Neural progenitor cell (in vitro differentiated cells): ENCODE data around the gene FNDC4. TPM values are rescaled to one million over a fixed set of nuclear protein-coding genes. Genes with fewer than 3 reads are reported as not detected.

ENCODE experiments used
- DNase-seq: peaks from one replicate; pipeline ENCODE4 v3.0.0-alpha.2; 2016; ENCODE audit warnings: low spot score
- H2AFZ ChIP-seq: fragments of 200-600 bp; sonication (generic); replicated peaks from 2 replicates; pipeline ENCODE4 v1.6.1; 2016; ENCODE audit warnings: antibody characterized with exemption
- H3F3A ChIP-seq: fragments of 200-600 bp; sonication (generic); 2 replicates; pipeline ENCODE4 v1.6.1; 2016; ENCODE audit warnings: antibody characterized with exemption, low read depth
- H3K27ac ChIP-seq: fragments of 200-600 bp; sonication (generic); 2 replicates; pipeline ENCODE4 v1.5.1; 2016; ENCODE audit warnings: mild to moderate bottlenecking
- H3K27me3 ChIP-seq: fragments of 200-600 bp; sonication (generic); 2 replicates; pipeline ENCODE4 v1.6.1; 2016; ENCODE audit warnings: mild to moderate bottlenecking, moderate library complexity
- H3K36me3 ChIP-seq: fragments of 200-600 bp; sonication (generic); 2 replicates; pipeline ENCODE4 v1.5.1; 2016
- H3K4me1 ChIP-seq: fragments of 200-600 bp; sonication (generic); 2 replicates; pipeline ENCODE4 v1.6.1; 2016; ENCODE audit warnings: mixed run types
- H3K4me2 ChIP-seq: fragments of 200-600 bp; sonication (generic); 2 replicates; pipeline ENCODE4 v1.6.1; 2016
- H3K4me3 ChIP-seq: fragments of 200-600 bp; sonication (generic); 2 replicates; pipeline ENCODE4 v1.5.1; 2016
- H3K79me2 ChIP-seq: fragments of 200-600 bp; sonication (generic); 2 replicates; pipeline ENCODE4 v1.6.1; 2016; ENCODE audit warnings: low read depth
- H3K9ac ChIP-seq: fragments of 200-600 bp; sonication (generic); 2 replicates; pipeline ENCODE4 v1.6.1; 2016
- H3K9me3 ChIP-seq: fragments of 200-600 bp; sonication (generic); 2 replicates; pipeline ENCODE4 v1.5.1; 2016; ENCODE audit warnings: low read depth
- H4K20me1 ChIP-seq: fragments of 200-600 bp; sonication (generic); 2 replicates; pipeline ENCODE4 v1.6.1; 2016; ENCODE audit warnings: low read depth
- H3K27ac Mint-ChIP-seq: 3 replicates; pipeline ENCODE4 v1.8.0; 2021; ENCODE audit warnings: mixed read lengths
- H3K27me3 Mint-ChIP-seq: 2 replicates; pipeline ENCODE4 v1.8.0; 2022; ENCODE audit warnings: low read depth, mild to moderate bottlenecking, inconsistent platforms, moderate library complexity, mixed read lengths; ENCODE audit not compliant: insufficient read depth
- H3K36me3 Mint-ChIP-seq: 3 replicates; pipeline ENCODE4 v1.8.0; 2021; ENCODE audit warnings: mixed read lengths
- H3K4me1 Mint-ChIP-seq: 3 replicates; pipeline ENCODE4 v1.8.0; 2021; ENCODE audit warnings: mixed read lengths
- H3K4me3 Mint-ChIP-seq: 3 replicates; pipeline ENCODE4 v1.8.0; 2021; ENCODE audit warnings: mild to moderate bottlenecking, moderate library complexity, mixed read lengths
- H3K9me3 Mint-ChIP-seq: 3 replicates; pipeline ENCODE4 v1.8.0; 2020; ENCODE audit warnings: mixed read lengths
- EZH2 ChIP-seq: fragments of 200-600 bp; sonication (generic); IDR thresholded peaks from 2 replicates; pipeline ENCODE4 v1.6.1; 2017; ENCODE audit warnings: antibody characterized with exemption, mild to moderate bottlenecking, moderate library complexity
- EZH2phosphoT487 ChIP-seq: fragments of 200-600 bp; sonication (generic); IDR thresholded peaks from 2 replicates; pipeline ENCODE4 v1.6.1; 2017; ENCODE audit warnings: antibody characterized with exemption
- total RNA-seq: library from RNA; depleted of rRNA; stranded (reverse); fragments of >200 nt; gene quantifications from 2 replicates; pipeline ENCODE4 v1.2.3, GENCODE V29; 2015; ENCODE audit warnings: low replicate concordance
- TF ChIP-seq, protein P1 (sequence below): fragments of 200-600 bp; sonication (generic); IDR thresholded peaks from 2 replicates; pipeline ENCODE4 v1.5.1; 2017; ENCODE audit warnings: antibody characterized with exemption, mild to moderate bottlenecking

The FNDC4 gene
- total RNA-seq, 1 donor from 2014 or later = 6.2 TPM

DNA sequence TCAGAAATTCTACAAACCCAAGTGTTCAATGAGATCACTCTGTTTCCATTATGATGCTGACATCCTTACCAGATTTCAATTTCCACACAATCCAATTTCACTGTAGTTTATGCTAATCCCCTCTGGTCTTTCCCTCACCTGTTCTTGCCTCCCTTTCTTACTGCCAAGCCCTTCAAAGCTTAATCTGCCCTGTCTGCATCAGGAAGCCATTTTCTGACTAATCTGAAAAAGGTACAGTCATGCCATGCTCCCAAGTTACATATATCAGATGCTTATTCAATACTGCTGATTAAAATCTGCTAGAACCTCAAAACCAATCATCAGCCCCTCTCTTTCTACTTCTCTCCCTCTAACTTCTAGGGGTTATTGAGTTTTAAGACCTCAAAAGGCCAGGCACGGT, 43.9 kb downstream of the FNDC4 start:
- no peak overlapping the region for H3K27ac ChIP-seq
- no peak for TF ChIP-seq EZH2
- TF ChIP-seq, protein P1, sequence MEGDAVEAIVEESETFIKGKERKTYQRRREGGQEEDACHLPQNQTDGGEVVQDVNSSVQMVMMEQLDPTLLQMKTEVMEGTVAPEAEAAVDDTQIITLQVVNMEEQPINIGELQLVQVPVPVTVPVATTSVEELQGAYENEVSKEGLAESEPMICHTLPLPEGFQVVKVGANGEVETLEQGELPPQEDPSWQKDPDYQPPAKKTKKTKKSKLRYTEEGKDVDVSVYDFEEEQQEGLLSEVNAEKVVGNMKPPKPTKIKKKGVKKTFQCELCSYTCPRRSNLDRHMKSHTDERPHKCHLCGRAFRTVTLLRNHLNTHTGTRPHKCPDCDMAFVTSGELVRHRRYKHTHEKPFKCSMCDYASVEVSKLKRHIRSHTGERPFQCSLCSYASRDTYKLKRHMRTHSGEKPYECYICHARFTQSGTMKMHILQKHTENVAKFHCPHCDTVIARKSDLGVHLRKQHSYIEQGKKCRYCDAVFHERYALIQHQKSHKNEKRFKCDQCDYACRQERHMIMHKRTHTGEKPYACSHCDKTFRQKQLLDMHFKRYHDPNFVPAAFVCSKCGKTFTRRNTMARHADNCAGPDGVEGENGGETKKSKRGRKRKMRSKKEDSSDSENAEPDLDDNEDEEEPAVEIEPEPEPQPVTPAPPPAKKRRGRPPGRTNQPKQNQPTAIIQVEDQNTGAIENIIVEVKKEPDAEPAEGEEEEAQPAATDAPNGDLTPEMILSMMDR = no peak
- no peak for TF ChIP-seq EZH2phosphoT487
- no peak overlapping the region for H2AFZ ChIP-seq
- H4K20me1 ChIP-seq = no peaks in the 10 kb centered on the region
- H3K27me3 Mint-ChIP-seq = peaks cover 2% of the 10 kb centered on the region
- no peak for DNase-seq
- H3K4me1 Mint-ChIP-seq = no peaks in the 10 kb centered on the region
- no peak overlapping the region for H3K9ac ChIP-seq
- no peak overlapping the region for H3K4me3 Mint-ChIP-seq
- H3K36me3 ChIP-seq = no peaks in the 10 kb centered on the region
- H3K4me3 ChIP-seq = no peak overlapping the region
- H3K9me3 ChIP-seq = no peaks in the 10 kb centered on the region
- H3K79me2 ChIP-seq = no peaks in the 10 kb centered on the region
- no peaks in the 10 kb centered on the region for H3K4me1 ChIP-seq
- H3K4me2 ChIP-seq = no peak overlapping the region
- no peaks in the 10 kb centered on the region for H3F3A ChIP-seq
- H3K27me3 ChIP-seq = no peaks in the 10 kb centered on the region
- peaks cover 27% of the 10 kb centered on the region for H3K36me3 Mint-ChIP-seq
- H3K9me3 Mint-ChIP-seq = no peaks in the 10 kb centered on the region
- no peak overlapping the region for H3K27ac Mint-ChIP-seq

DNA sequence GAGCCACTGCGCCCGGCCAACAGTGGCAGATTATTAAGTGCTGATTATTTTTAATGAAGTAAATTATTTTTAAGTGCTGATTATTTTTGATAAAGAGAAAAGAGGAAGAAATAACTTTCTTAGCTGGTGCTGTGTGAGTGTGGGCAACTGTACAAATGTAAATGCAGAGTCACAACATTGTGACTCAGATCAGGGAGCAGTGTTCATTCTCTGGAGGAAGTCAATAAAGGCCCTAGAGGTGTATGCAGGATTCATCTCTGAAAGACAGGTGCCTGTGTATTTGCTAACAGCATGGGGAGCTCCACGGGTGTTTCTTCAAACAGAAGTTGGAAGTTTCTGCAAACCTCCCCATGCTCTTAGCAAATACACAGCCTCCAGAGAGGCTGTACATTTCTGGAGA, 46.6 kb downstream of the FNDC4 start:
- Histone ChIP-seq H3K4me1 (no peaks in the 10 kb centered on the region), H4K20me1 (no peaks in the 10 kb centered on the region), H3K79me2 (no peaks in the 10 kb centered on the region), H3K4me2 (no peak overlapping the region), H3K36me3 (no peaks in the 10 kb centered on the region), H3K27ac (no peak overlapping the region), H3K4me3 (no peak overlapping the region), H2AFZ (no peak overlapping the region), H3K27me3 (no peaks in the 10 kb centered on the region), H3K9ac (no peak overlapping the region), H3K9me3 (no peaks in the 10 kb centered on the region), H3F3A (peaks cover 4% of the 10 kb centered on the region)
- TF ChIP-seq EZH2phosphoT487 (no peak), EZH2 (no peak)
- TF ChIP-seq, protein P1 = no peak
- peaks cover 25% of the 10 kb centered on the region for H3K36me3 Mint-ChIP-seq
- no peak overlapping the region for H3K4me3 Mint-ChIP-seq
- no peak for DNase-seq
- H3K27ac Mint-ChIP-seq = no peak overlapping the region
- no peaks in the 10 kb centered on the region for H3K9me3 Mint-ChIP-seq
- H3K4me1 Mint-ChIP-seq = no peaks in the 10 kb centered on the region
- H3K27me3 Mint-ChIP-seq = peaks cover under 1% of the 10 kb centered on the region

DNA sequence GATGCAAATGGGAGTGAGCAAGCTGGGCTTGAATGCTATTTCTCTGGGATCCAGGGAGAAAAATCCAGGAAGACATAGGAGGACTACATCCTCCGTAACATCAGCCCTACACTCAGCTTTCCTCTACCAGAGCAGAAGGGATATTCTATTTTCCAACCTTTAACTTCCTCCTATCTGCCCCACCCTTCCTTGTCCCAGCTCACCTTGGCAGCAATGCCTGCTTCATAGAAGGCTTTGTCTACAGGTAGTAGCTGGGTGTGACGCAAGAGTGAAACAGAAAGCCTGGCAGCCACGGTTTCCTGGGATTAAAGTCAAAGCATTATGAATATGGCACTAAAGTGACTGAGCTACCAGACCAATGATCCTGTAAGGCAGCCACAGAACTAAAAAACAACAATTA, 48.9 kb downstream of the FNDC4 start:
- Histone ChIP-seq H3K36me3 (no peaks in the 10 kb centered on the region), H3K27me3 (no peaks in the 10 kb centered on the region), H3K4me2 (no peak overlapping the region), H3K4me1 (peaks cover 7% of the 10 kb centered on the region), H2AFZ (no peak overlapping the region), H3K9ac (no peak overlapping the region), H3K9me3 (no peaks in the 10 kb centered on the region), H3K79me2 (no peaks in the 10 kb centered on the region), H3F3A (peaks cover 23% of the 10 kb centered on the region), H3K4me3 (no peak overlapping the region), H3K27ac (no peak overlapping the region), H4K20me1 (peaks cover 9% of the 10 kb centered on the region)
- Mint-ChIP-seq H3K36me3 (peaks cover 27% of the 10 kb centered on the region), H3K4me1 (peaks cover 9% of the 10 kb centered on the region), H3K27me3 (peaks cover 4% of the 10 kb centered on the region), H3K9me3 (no peaks in the 10 kb centered on the region), H3K4me3 (no peak overlapping the region), H3K27ac (no peak overlapping the region)
- TF ChIP-seq EZH2 (no peak), EZH2phosphoT487 (no peak)
- TF ChIP-seq, protein P1 = no peak
- no peak for DNase-seq

DNA sequence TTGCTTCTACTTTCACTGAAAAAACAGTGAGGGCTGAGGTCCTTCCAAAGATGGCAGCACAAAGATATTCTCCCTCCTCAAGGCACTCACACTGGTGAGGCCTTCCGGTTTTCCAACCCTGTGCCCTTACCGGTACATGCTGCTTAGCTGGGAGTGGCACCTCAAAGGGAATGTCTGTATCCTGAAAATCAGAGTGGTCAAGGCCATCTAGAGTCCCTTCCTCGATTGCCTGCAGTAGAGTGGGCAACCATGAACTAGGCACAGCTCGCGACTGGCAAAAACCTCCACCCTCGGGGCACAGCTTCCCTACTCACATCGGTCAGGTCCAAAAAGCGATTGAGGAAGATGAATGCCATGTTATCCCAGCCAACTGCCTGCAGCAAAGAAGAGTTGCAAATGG, 49.4 kb downstream of the FNDC4 start:
- Histone ChIP-seq H3K4me2 (no peak overlapping the region), H3K9me3 (no peaks in the 10 kb centered on the region), H3K4me1 (peaks cover 7% of the 10 kb centered on the region), H3K27ac (no peak overlapping the region), H3F3A (peaks cover 27% of the 10 kb centered on the region), H3K4me3 (no peak overlapping the region), H3K9ac (no peak overlapping the region), H4K20me1 (peaks cover 9% of the 10 kb centered on the region), H2AFZ (no peak overlapping the region), H3K27me3 (no peaks in the 10 kb centered on the region), H3K79me2 (no peaks in the 10 kb centered on the region), H3K36me3 (no peaks in the 10 kb centered on the region)
- no peak for DNase-seq
- Mint-ChIP-seq H3K36me3 (peaks cover 29% of the 10 kb centered on the region), H3K4me1 (peaks cover 9% of the 10 kb centered on the region), H3K9me3 (no peaks in the 10 kb centered on the region), H3K27me3 (peaks cover 4% of the 10 kb centered on the region), H3K4me3 (no peak overlapping the region), H3K27ac (no peak overlapping the region)
- TF ChIP-seq EZH2phosphoT487 (no peak), EZH2 (no peak)
- TF ChIP-seq, protein P1 = no peak
